Gastroesophageal sphincter (tissue), 4 donors: ENCODE results near the gene MEP1B. TPM values are rescaled to one million over a fixed set of nuclear protein-coding genes. Genes with fewer than 3 reads are reported as not detected.

Experiments
- ATAC-seq: fragments of 150-250 bp; one replicate; pipeline ENCODE4 v1.9.1; 2016; ENCODE audit warnings: mild to moderate bottlenecking, moderate library complexity
- H3K27ac ChIP-seq, 4 donors: fragments of 200-600 bp; sonication (generic) in 3 of 4; 1 replicate in 3 of 4; 2 replicates in 1 of 4; pipeline ENCODE4 v1.5.1; 2016 to 2019
- H3K27me3 ChIP-seq: fragments of 200-600 bp; sonication (generic); one replicate; pipeline ENCODE4 v1.5.1; 2019
- H3K36me3 ChIP-seq, 2 donors: fragments of 200-600 bp; sonication (generic); one replicate each; pipeline ENCODE4 v1.5.1; 2019; ENCODE audit warnings: control low read depth in 1 of 2
- H3K4me1 ChIP-seq, 3 donors: fragments of 200-600 bp; sonication (generic); 1 replicate in 2 of 3; 2 replicates in 1 of 3; pipeline ENCODE4 v1.5.1; 2016 to 2019; ENCODE audit warnings: control low read depth in 2 of 3
- H3K4me3 ChIP-seq, 2 donors: fragments of 200-600 bp; sonication (generic); one replicate each; pipeline ENCODE4 v1.5.1; 2019; ENCODE audit warnings: mild to moderate bottlenecking in 1 of 2, moderate library complexity in 1 of 2
- H3K9me3 ChIP-seq, 3 donors: fragments of 200-600 bp; sonication (generic); one replicate each; pipeline ENCODE4 v1.5.1; 2017 to 2019; ENCODE audit warnings: control low read depth in 2 of 3
- CTCF ChIP-seq, 4 experiments: fragments of 200-600 bp in 2 of 4; fragments of 450-650 bp in 2 of 4; sonication (generic) in 1 of 4; IDR thresholded peaks; one replicate each; pipeline ENCODE4 v1.5.1; 2017 to 2019; ENCODE audit warnings: antibody characterized with exemption in 4 of 4, mild to moderate bottlenecking in 2 of 4, moderate library complexity in 2 of 4
- EP300 ChIP-seq: sonication (generic); formaldehyde crosslinking; IDR thresholded peaks from one replicate; pipeline ENCODE4 v1.6.1; 2017; ENCODE audit warnings: antibody characterized with exemption, mild to moderate bottlenecking
- POLR2A ChIP-seq, 2 donors: fragments of 450-650 bp; IDR thresholded peaks; one replicate each; pipeline ENCODE4 v1.6.1; 2017; ENCODE audit warnings: antibody characterized with exemption in 2 of 2, mild to moderate bottlenecking in 2 of 2, moderate library complexity in 1 of 2
- POLR2AphosphoS5 ChIP-seq: sonication (generic); formaldehyde crosslinking; IDR thresholded peaks from one replicate; pipeline ENCODE4 v1.6.1; 2017; ENCODE audit warnings: antibody characterized with exemption
- WGBS, 2 donors: methylation state at CpG; one replicate each; pipeline ENCODE4 v1.1.5; 2018; ENCODE audit warnings: low coverage in 1 of 2; 5-methylcytosine and 5-hydroxymethylcytosine counted together
- total RNA-seq, 4 donors: library from RNA; depleted of rRNA; stranded (reverse); fragments of >200 nt; gene quantifications; one replicate each; pipeline ENCODE4 v1.1.0, GENCODE V29; 2016

The MEP1B gene
- total RNA-seq, 4 donors from 2014 or later, result not detected

GRCh38 chr18:32195881-32196815 is 6.3 kb downstream of the MEP1B start:
- WGBS, 2 donors, result 87 to 100% methylated on average over 2 to 3 of the region's 32 CpGs
- ATAC-seq, result no peak

GRCh38 chr18:32200766-32201165 is 10.9 kb downstream of the MEP1B start:
- WGBS, 2 donors, result 44 to 69% methylated on average over 2 of the region's 2 CpGs
- Histone ChIP-seq H3K9me3 (no peaks in the 10 kb centered on the region), H3K36me3 (no peaks in the 10 kb centered on the region), H3K4me1 (no peaks in the 10 kb centered on the region), H3K27me3 (no peaks in the 10 kb centered on the region), H3K4me3 (no peak overlapping the region), H3K27ac (no peak overlapping the region)
- ATAC-seq, result no peak
- TF ChIP-seq CTCF (IDR thresholded peaks at IDR 0.05) (no peak), EP300 (no peak), POLR2AphosphoS5 (no peak), POLR2A (IDR thresholded peaks at IDR 0.05) (no peak)

More at GRCh38 chr18:32195881-32196815, 6.3 kb downstream of the MEP1B start:
- TF ChIP-seq POLR2A (IDR thresholded peaks at IDR 0.05), result no peak
- TF ChIP-seq EP300, result no peak
- no peak for TF ChIP-seq CTCF (IDR thresholded peaks at IDR 0.05)
- TF ChIP-seq POLR2AphosphoS5, result no peak
- Histone ChIP-seq H3K4me3 (no peak overlapping the region), H3K27ac (no peak overlapping the region), H3K4me1 (no peaks in the 10 kb centered on the region), H3K36me3 (no peaks in the 10 kb centered on the region), H3K9me3 (no peaks in the 10 kb centered on the region), H3K27me3 (no peaks in the 10 kb centered on the region)

GRCh38 chr18:32201948-32202672 is 12.3 kb downstream of the MEP1B start:
- no peak overlapping the region for H3K27ac ChIP-seq
- H3K27me3 ChIP-seq, result no peaks in the 10 kb centered on the region
- H3K4me1 ChIP-seq, result no peaks in the 10 kb centered on the region
- TF ChIP-seq CTCF (IDR thresholded peaks at IDR 0.05), result no peak
- no peak for TF ChIP-seq EP300
- TF ChIP-seq POLR2A (IDR thresholded peaks at IDR 0.05), result no peak
- no peak for TF ChIP-seq POLR2AphosphoS5
- H3K4me3 ChIP-seq, result no peak overlapping the region
- H3K9me3 ChIP-seq, result no peaks in the 10 kb centered on the region
- no peaks in the 10 kb centered on the region for H3K36me3 ChIP-seq
- WGBS, 2 donors, result 69 to 84% methylated on average over 3 of the region's 3 CpGs
- no peak for ATAC-seq

DNA sequence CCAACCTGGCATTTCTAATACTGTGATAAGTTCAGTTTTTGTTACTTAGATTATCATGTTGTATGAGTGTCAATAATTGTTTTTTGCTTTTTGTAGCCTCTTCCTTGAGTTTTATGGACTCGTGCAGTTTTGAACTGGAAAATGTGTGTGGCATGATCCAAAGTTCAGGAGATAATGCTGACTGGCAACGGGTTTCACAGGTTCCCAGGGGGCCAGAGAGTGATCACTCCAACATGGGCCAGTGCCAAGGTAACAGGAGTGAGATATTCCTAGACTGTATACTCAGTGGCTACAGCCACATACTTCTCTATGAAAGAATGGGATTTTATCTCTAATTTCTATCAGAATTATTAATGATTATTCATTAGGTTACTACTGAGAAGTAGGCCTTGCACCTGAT is 18.2 kb downstream of the MEP1B start:
- ATAC-seq, result no peak
- H3K36me3 ChIP-seq, result no peaks in the 10 kb centered on the region
- TF ChIP-seq CTCF (IDR thresholded peaks at IDR 0.05) (no peak), POLR2AphosphoS5 (no peak), POLR2A (IDR thresholded peaks at IDR 0.05) (no peak), EP300 (no peak)
- no peaks in the 10 kb centered on the region for H3K27me3 ChIP-seq
- 29 to 46% methylated on average over 1 to 2 of the region's 2 CpGs for WGBS, 2 donors
- no peak overlapping the region for H3K4me3 ChIP-seq
- no peaks in the 10 kb centered on the region for H3K4me1 ChIP-seq
- no peak overlapping the region for H3K27ac ChIP-seq
- no peaks in the 10 kb centered on the region for H3K9me3 ChIP-seq
